Smooth muscle cell (in vitro differentiated cells): ENCODE results near the gene FAM110D. TPM values are rescaled to one million over a fixed set of nuclear protein-coding genes. Genes with fewer than 3 reads are reported as not detected.

Experiments used
- DNase-seq: peaks from one replicate; lab custom pipeline; 2025; ENCODE audit not compliant: unreplicated experiment; lab: John Stamatoyannopoulos, UW
- H2AFZ ChIP-seq: fragments of 200-600 bp; sonication (generic); 2 replicates; pipeline ENCODE4 v1.6.0; 2016; ENCODE audit warnings: antibody characterized with exemption, low read depth, mild to moderate bottlenecking
- H3F3A ChIP-seq: fragments of 200-600 bp; sonication (generic); 2 replicates; pipeline ENCODE4 v1.6.0; 2017; ENCODE audit warnings: antibody characterized with exemption, low read depth
- H3K27ac ChIP-seq: fragments of 200-600 bp; sonication (generic); 2 replicates; pipeline ENCODE4 v1.5.1; 2016; ENCODE audit warnings: low read depth, mild to moderate bottlenecking
- H3K27me3 ChIP-seq: fragments of 200-600 bp; sonication (generic); 2 replicates; pipeline ENCODE4 v1.6.1; 2016; ENCODE audit warnings: low read depth, mild to moderate bottlenecking
- H3K36me3 ChIP-seq: fragments of 200-600 bp; sonication (generic); 2 replicates; pipeline ENCODE4 v1.5.1; 2016; ENCODE audit warnings: low read depth
- H3K4me1 ChIP-seq: fragments of 200-600 bp; sonication (generic); 2 replicates; pipeline ENCODE4 v1.5.1; 2016; ENCODE audit warnings: low read depth
- H3K4me2 ChIP-seq: fragments of 200-600 bp; sonication (generic); 2 replicates; pipeline ENCODE4 v1.6.0; 2016; ENCODE audit warnings: mild to moderate bottlenecking
- H3K4me3 ChIP-seq: fragments of 200-600 bp; sonication (generic); 2 replicates; pipeline ENCODE4 v1.5.1; 2016; ENCODE audit warnings: mild to moderate bottlenecking
- H3K79me2 ChIP-seq: fragments of 200-600 bp; sonication (generic); 2 replicates; pipeline ENCODE4 v1.6.0; 2016; ENCODE audit warnings: low read depth, mild to moderate bottlenecking
- H3K9ac ChIP-seq: fragments of 200-600 bp; sonication (generic); 2 replicates; pipeline ENCODE4 v1.6.0; 2016; ENCODE audit warnings: low read depth
- H3K9me3 ChIP-seq: fragments of 200-600 bp; sonication (generic); replicated peaks from 2 replicates; pipeline ENCODE4 v1.5.1; 2016; ENCODE audit warnings: low read depth
- H4K20me1 ChIP-seq: fragments of 200-600 bp; sonication (generic); 2 replicates; pipeline ENCODE4 v1.6.0; 2016; ENCODE audit warnings: low read depth
- WGBS: methylation state at CpG from one replicate; pipeline ENCODE4 v1.1.7; 2016; ENCODE audit warnings: low lambda C conversion rate; 5-methylcytosine and 5-hydroxymethylcytosine counted together
- polyA plus RNA-seq: library from polyadenylated mRNA; unstranded; fragments of >200 nt; fragmentation: Nextera tagmentation; extraction: Ambion mirVana; gene quantifications from 2 replicates; pipeline ENCODE4 v1.2.1, GENCODE V29; 2016
- total RNA-seq: library from RNA; depleted of rRNA; stranded (reverse); fragments of >200 nt; gene quantifications from 2 replicates; pipeline ENCODE4 v1.2.3, GENCODE V29; 2014
- TF ChIP-seq, protein P1 (sequence below): fragments of 200-600 bp; sonication (generic); IDR thresholded peaks from 2 replicates; pipeline ENCODE4 v1.5.1; 2017; ENCODE audit warnings: borderline replicate concordance, mild to moderate bottlenecking, antibody characterized with exemption; ENCODE audit not compliant: insufficient read depth, poor library complexity, severe bottlenecking

Gene FAM110D
- total and polyA plus RNA-seq, 2 experiments from 2014 or later, result not detected

DNA sequence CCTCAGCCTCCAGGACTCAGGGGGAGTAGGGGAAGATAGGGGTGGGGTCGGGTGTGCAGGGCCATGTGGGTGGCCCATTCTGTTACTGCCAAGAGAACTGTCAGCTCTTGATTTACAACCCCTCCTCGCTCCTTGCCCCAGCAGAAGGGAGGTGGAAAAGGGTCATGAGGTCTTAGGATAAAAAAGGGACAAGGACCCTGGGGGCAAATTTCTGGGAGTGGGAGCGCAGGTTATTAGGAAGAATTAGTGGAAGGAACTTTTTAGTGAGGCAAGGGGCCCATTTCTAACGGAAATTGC, 812 bp downstream of the FAM110D start:
- no peaks in the 10 kb centered on the region for H3K9me3 ChIP-seq
- no peak overlapping the region for H3K9ac ChIP-seq
- no peaks in the 10 kb centered on the region for H3F3A ChIP-seq
- H3K36me3 ChIP-seq, result no peaks in the 10 kb centered on the region
- no peaks in the 10 kb centered on the region for H3K79me2 ChIP-seq
- no peak overlapping the region for H3K4me3 ChIP-seq
- TF ChIP-seq, protein P1, sequence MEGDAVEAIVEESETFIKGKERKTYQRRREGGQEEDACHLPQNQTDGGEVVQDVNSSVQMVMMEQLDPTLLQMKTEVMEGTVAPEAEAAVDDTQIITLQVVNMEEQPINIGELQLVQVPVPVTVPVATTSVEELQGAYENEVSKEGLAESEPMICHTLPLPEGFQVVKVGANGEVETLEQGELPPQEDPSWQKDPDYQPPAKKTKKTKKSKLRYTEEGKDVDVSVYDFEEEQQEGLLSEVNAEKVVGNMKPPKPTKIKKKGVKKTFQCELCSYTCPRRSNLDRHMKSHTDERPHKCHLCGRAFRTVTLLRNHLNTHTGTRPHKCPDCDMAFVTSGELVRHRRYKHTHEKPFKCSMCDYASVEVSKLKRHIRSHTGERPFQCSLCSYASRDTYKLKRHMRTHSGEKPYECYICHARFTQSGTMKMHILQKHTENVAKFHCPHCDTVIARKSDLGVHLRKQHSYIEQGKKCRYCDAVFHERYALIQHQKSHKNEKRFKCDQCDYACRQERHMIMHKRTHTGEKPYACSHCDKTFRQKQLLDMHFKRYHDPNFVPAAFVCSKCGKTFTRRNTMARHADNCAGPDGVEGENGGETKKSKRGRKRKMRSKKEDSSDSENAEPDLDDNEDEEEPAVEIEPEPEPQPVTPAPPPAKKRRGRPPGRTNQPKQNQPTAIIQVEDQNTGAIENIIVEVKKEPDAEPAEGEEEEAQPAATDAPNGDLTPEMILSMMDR, result no peak
- no peak overlapping the region for H3K27ac ChIP-seq
- H4K20me1 ChIP-seq, result no peaks in the 10 kb centered on the region
- H3K27me3 ChIP-seq, result peaks cover 12% of the 10 kb centered on the region
- no peak for DNase-seq
- 70% methylated on average over 4 of the region's 4 CpGs for WGBS
- H3K4me2 ChIP-seq, result no peak overlapping the region
- no peak overlapping the region for H2AFZ ChIP-seq
- peaks cover 26% of the 10 kb centered on the region for H3K4me1 ChIP-seq

DNA sequence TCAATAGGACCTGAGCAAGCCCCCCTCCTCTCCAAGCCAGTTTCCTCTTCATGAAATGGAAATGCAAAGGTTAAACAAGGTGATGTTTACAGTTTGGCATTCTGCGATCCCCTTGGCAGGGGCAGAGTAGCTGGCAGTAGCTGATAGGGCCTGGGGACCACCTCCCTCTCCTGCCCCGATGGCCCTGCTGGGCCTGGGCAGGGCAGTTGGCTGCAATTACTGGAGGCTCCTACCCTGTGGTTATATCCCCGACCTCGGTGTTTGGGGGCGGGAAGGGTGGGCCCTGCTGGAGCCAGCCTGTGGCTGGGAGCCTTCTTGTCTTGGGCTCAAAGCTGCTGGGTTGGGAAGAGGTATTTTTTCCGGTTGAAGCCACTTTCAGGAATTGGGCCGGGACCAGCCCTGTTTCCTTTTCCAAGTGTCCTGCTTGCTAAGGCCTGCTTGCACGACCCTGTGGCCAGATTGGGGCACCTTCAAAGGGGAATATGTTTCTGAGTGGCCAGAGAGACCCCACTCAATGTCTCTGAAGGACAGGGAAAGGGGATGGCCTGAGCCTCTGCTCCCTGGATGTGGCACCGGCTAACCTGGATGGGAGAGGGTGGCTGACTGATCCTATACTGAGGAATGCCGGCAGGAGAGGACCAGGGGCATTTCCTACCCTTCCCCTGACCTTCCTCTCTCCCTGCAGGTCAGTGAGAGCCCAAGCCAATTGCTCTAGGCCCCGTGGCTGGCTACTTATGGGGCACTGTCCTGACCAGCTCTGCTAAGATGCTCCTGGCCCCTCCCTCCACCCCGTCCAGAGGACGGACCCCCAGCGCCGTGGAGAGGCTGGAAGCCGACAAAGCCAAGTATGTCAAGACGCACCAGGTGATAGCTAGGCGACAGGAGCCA, 1.9 kb downstream of the FAM110D start:
- peaks cover 8% of the 10 kb centered on the region for H3F3A ChIP-seq
- TF ChIP-seq, protein P1, result no peak

DNA sequence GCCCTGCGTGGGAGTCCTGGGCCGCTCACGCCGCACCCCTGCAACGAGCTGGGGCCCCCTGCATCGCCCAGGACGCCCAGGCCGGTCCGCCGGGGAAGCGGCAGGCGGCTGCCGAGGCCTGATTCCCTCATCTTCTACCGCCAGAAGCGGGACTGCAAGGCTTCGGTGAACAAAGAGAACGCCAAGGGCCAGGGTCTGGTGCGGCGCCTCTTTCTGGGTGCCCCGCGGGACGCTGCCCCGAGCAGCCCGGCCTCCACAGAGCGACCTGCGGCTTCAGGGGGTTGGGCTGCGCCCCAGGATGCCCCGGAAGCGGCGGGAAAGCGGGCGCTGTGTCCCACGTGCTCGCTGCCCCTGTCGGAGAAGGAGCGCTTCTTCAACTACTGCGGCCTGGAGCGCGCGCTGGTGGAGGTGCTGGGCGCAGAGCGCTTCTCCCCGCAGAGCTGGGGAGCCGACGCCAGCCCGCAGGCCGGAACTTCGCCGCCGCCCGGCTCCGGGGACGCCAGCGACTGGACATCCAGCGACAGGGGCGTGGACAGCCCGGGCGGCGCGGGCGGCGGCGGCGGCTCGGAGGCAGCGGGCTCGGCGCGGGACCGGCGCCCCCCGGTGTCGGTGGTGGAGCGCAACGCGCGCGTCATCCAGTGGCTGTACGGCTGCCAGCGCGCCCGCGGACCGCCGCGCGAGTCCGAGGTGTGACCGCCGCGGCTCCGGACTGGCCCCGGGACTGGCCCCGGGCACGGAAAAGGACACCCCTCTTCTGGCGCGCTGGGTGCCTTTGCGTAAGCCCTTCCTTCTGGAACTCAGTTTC, 2.7 kb downstream of the FAM110D start:
- Histone ChIP-seq H4K20me1 (no peaks in the 10 kb centered on the region), H3K27me3 (no peaks in the 10 kb centered on the region), H3K9ac (no peak overlapping the region), H3K36me3 (no peaks in the 10 kb centered on the region), H3K4me3 (peak overlapping the region; percentile 50), H3K9me3 (no peaks in the 10 kb centered on the region), H3K4me1 (peaks cover 23% of the 10 kb centered on the region), H3K79me2 (no peaks in the 10 kb centered on the region), H3F3A (peaks cover 8% of the 10 kb centered on the region), H3K4me2 (peak overlapping the region; percentile 91), H3K27ac (no peak overlapping the region), H2AFZ (peak overlapping the region; percentile 96)
- peak; percentile 38 for DNase-seq
- TF ChIP-seq, protein P1, result peak; percentile 4
- 2% methylated on average over 88 of the region's 98 CpGs for WGBS

More for the DNA sequence above, 1.9 kb downstream of the FAM110D start:
- whole genome bisulfite sequencing, result 54% methylated on average over 18 of the region's 18 CpGs
- DNase-seq, result no peak
- peak overlapping the region; percentile 50 for H3K4me3 ChIP-seq
- no peak overlapping the region for H3K9ac ChIP-seq
- no peaks in the 10 kb centered on the region for H3K79me2 ChIP-seq
- no peak overlapping the region for H3K27ac ChIP-seq
- no peaks in the 10 kb centered on the region for H3K36me3 ChIP-seq
- peaks cover 6% of the 10 kb centered on the region for H3K27me3 ChIP-seq
- peak overlapping the region; percentile 96 for H2AFZ ChIP-seq
- peaks cover 31% of the 10 kb centered on the region for H3K4me1 ChIP-seq
- H3K9me3 ChIP-seq, result no peaks in the 10 kb centered on the region
- no peaks in the 10 kb centered on the region for H4K20me1 ChIP-seq
- H3K4me2 ChIP-seq, result peak overlapping the region; percentile 91
